HG02970 (cell line): ENCODE results near the gene TANK.
A peak's percentile ranks its signal among the peaks of the same experiment; 100 is the strongest.
"Not testable (repeated sequence)": the region's sequence is repeated elsewhere in the genome, so short reads cannot be mapped to it uniquely, and the experiment has no call there.

ENCODE experiments used
- ATAC-seq: cut with Tn5 transposase; IDR thresholded peaks from one replicate; pipeline ENCODE4 v1.9.1; 2021; ENCODE audit warnings: mild to moderate bottlenecking, moderate library complexity, moderate number of reproducible peaks; ENCODE audit not compliant: unreplicated experiment, low FRiP score

The TANK gene

DNA sequence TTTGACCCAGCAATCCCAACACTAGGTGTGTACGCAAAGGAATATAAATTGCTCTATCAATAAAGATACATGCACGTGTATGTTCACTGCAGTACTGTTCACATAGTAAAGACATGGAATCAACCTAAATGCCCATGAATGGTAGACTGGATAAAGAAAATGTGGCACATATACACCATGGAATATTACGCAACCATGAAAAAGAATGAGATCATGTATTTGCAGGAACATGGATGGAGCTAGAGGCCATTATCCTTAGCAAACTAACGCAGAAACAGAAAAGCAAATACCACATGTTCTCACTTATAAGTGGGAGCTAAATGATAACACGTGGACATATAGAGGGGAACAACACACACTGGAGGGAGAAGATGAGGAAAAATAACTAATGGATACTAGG, 27.8 kb upstream of the TANK start:
- not testable (repeated sequence) for ATAC-seq

DNA sequence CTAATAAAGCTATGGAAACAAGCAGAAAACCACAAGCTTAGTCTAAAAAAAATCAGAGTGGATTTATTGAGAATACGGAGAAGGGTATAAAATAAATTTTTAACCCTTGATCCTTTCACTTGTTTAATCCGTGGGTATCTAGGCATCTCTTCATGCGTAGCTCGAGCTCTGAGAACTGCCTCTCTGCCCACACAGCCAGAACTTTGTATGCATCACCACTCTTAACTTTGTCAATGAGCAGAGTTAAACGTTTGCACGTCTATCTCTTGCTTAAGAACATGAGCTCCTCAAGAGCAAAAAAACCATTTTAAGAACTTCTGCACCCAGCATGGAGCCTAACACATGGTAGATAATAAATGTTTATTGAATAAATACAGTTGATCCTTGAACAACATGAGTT, 26.9 kb upstream of the TANK start:
- no peak for ATAC-seq

GRCh38 chr2:161134547-161135518, 25.4 kb upstream of the TANK start:
- no peak for ATAC-seq

DNA sequence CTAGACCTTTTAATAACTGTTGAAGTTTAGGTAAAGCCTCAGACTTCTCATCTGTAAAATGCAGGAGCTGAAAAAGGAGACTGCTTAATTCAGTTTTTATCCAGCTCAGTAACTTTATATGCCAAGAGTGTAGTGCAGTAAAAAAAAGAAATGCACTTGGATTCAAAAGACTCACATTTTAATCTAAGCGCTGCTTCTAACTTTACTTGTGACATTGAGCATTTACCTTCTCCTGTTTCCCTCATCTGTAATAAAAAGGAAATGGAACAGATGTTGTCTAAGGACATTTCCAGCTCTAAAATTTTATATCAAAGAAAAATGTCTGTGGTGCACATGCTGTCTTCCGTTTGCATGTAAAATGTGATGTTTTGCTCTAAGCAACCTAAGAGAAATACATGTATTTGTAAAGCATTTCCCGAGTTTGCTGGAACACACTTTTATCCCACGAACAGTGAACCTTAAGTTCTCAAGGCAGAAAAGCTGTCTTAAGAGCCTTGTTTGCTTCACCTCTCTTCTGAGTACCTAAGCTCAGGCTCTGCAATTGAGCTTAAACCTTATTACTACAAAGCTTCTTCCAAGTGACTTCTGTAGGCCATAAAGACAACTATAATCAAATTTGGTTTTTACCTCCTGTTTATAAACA, 24.2 kb upstream of the TANK start:
- no peak for ATAC-seq

- peak; percentile 81 for ATAC-seq
Measured at GRCh38 chr2:161136696-161137324, 23.4 kb upstream of the TANK start.

- ATAC-seq, result no peak
Measured at GRCh38 chr2:161138429-161138828, 21.8 kb upstream of the TANK start.

DNA sequence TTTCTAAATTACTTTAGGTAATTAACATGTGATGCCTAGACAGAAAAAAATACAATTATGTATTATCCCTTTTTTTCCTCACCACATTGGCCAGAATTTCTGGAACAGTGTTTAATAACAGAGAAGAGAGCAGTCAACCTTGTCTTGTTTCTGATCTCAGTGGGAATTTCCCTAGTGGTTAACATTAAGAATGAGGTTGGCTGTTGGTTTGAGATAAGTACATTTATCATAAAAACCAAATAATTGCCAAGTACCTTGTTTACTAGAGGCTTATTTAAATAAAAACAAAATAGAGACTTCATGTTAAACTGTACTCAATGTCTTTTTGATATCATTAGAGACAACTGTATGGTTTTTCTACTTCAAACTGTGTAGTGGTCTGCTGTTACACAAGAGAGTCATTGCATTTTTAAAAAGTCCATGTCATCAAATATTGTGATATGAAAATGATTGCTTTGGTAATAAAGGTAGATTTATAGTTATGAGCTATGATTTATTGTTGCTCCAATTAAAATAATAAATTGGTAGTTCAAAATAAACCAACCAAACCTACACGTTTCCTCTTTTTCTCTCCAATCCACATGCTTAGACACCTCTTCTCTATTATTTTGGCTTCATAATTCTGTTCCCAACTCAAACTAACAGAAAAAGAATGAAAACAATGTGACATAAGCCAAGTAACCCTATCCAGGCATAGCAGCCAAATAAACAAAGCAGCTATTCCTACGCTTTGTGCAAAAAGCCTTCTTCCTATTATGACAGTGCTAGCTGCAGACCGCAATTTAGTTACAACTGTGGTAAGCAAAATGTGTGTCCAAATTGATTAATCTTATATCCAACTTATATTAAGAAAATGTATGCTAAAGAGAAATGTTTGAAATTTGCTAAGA, 20.9 kb upstream of the TANK start:
- no peak for ATAC-seq

DNA sequence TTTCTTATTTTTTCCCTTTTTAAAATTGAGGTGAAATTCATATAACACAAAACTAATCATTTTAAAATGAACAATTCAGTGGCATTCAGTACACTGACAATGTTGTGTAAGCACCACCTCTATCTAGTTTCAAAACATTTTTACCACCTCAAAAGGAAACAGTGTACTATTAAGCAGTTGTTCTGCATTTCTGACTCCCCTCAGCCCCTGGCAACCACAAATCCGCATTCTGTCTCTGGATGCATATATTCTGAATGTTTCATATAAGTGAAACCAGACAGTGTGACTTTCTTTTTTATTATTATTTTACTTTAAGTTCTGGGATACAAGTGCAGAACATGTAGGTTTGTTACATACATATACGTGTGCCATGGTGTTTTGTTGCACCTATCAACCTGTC, 19.2 kb upstream of the TANK start:
- no peak for ATAC-seq

DNA sequence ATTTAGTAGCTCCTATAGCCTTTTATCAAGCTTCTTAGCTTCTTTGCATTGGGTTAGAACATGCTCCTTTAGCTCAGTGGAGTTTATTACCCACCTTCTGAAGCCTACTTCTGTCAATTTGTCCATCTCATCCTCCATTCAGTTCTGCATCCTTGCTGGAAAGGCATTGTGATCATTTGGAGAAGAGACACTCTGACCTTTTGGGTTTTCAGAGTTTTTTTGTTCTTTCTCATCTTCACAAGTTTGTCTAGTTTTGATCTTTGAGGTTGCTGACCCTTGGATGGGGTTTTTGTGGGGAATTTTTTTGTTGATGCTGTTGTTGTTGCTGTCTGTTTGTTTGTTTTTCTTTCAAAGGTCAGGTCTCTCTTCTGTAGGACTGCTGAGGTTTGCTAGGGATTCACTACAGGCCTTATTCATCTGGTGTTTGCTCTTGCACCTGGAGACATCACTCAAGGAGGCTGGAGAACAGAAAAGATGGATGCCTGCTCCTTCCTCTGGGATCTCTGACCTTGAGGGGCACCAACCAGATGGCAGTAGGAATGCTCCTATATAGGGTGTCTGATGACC, 13.9 kb upstream of the TANK start:
- no peak for ATAC-seq

DNA sequence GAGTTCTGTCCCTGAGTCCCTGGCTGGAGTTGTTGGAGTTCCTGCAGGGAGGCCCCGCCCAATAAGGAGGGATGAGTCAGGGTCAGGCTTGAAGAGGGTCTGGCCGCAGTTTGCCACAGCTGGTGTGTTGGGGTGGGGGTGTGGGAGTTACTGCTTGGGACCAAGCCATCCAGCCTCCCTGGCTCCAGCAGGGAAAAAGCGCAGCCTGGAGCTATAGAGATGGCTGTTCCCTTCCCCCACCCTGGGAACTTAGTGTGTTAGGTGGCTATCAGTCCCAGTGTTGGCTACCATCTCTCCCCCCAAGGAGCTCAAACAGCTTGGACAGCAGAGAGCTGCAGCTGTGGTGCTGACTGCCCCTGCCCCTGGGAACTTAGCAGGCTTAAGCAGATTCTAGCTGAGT, 13.2 kb upstream of the TANK start:
- ATAC-seq, result no peak

DNA sequence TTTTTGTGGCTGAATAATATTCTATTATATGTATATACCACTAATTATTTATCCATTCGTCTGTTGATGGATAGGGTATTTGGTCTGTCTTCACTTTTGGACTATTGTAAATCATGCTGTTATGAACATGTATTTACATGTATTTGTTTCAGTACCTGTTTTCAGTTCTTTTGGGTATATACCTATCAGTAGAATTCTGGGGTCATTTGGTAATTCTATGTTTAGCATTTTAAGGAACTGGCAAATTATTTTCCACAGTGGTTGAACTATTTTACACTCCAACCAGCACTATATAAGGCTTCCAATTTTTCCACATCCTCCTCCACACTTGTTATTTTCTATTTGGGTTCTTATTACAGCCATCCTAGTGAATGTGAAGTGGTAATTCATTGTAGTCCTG, 12.4 kb upstream of the TANK start:
- no peak for ATAC-seq

GRCh38 chr2:161150704-161151103, 9.5 kb upstream of the TANK start:
- ATAC-seq, result no peak

DNA sequence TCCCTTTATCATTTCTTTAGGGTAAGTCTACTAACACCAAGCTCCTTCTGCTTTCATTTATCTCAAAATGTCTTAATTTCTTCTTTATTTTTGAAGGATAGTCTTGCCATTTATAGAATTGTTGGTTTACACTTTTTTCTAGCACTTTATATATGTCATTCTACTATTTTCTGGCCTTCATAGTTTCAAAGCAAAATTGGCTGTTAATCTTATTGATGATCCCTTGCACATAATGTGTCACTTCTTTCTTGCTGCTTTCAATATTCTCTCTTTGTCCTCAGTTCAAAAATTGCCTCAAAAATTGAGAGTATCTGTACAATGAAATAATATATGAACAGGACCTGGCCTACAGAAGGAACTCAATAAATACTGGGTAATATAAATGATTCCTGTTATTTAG, 7.9 kb upstream of the TANK start:
- ATAC-seq, result no peak

DNA sequence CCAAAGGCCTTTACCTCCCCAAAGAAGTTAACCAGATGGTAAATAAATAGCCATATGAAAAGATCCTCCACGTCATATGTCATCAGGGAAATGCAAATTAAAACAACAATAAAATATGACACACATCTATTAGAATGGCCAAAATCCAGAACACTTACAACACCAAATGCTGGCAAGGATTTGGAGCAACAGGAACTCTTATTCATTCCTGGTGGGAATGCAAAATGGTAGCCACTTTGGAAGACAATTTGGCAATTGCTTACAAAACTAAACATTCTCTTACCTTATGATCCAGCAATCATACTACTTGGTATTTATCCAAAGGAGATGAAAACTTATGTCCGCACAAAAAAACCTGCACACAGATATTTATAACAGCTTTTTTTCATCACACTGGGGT, 1.3 kb upstream of the TANK start:
- no peak for ATAC-seq

GRCh38 chr2:161159456-161160225, 587 bp upstream of the TANK start:
- no peak for ATAC-seq

DNA sequence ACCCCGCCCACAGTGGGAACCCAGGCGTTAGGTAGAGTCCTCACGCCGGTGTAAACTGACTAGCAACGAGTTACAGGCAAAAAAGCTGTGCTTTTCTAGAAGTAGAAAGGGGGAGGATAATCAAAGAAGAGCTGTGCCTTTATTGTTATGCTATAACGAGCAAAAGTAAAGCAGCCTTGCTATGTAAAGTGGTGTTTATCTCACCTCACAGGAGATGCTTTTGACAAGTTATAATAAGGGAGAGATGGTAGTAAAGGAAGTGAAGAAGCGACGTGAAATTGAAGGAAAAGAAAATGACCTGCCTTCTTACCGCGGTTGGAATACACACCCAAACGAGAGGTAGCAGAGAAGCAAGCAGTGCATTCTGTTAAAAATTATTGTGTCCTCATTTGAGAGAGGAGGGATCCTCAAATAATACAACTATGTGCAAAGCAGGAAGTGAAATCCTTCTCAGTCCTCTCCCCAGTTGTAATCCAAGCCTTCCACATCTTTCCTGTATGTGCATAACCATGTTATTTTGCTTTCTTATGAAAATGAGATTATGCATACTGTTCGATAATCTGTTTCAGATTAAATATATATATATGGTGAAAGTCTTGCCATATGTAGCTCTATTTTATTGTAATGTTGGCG, 962 bp downstream of the TANK start:
- ATAC-seq, result no peak

GRCh38 chr2:161163440-161163839, 3.2 kb downstream of the TANK start:
- ATAC-seq, result no peak

DNA sequence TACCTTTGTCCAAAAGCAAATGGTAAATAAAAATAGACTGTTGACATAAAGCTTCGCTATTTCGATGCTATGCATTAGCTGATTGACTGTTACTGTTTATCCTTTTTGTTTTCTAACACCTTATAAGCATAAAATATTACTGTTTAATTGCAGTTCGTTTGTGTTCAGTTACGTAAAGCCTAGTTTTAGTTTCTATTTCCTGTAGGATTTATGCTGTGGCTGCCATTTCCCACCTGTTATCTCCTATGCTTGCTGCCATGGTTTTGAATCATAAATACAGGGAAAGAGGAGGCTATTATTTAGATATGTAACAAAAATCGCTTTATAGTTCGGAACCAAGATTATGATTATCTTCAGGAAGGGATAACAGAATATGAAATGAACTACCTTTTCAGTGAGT, 3.9 kb downstream of the TANK start:
- no peak for ATAC-seq

- no peak for ATAC-seq
Measured at GRCh38 chr2:161165266-161165665, 5.0 kb downstream of the TANK start.
